GM19395 (cell line): ENCODE results near the gene ARHGEF33.
A peak's percentile ranks its signal among the peaks of the same experiment; 100 is the strongest.

Experiments used
- ATAC-seq: cut with Tn5 transposase; IDR thresholded peaks from one replicate; pipeline ENCODE4 v1.9.1; 2021; ENCODE audit warnings: mild to moderate bottlenecking, moderate library complexity; ENCODE audit not compliant: unreplicated experiment

The ARHGEF33 gene

DNA sequence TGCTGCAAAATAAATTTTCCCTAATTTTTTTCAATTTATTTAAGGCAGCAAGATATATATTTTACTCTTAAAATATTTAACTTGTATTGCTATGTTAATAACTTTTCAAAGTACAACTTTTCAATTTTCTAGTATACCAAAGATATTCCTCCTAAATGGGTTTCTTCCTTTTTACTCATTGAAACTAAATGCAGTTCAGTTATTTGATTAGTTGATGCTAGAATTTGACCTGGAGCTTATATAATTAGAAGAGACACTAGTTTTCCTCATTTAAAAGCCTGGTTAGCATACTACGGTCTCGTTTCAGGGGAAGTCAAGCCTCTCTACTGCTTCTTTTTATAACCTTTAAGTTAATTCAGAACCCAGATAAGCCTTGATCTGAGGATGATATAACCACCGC is at the start of gene ARHGEF33:
ARHGEF33 (plus strand) TSS at position 301 of the 400 bp plus-strand sequence. CDS start 29,573 bp downstream, outside the sequence.
- no peak for ATAC-seq

DNA sequence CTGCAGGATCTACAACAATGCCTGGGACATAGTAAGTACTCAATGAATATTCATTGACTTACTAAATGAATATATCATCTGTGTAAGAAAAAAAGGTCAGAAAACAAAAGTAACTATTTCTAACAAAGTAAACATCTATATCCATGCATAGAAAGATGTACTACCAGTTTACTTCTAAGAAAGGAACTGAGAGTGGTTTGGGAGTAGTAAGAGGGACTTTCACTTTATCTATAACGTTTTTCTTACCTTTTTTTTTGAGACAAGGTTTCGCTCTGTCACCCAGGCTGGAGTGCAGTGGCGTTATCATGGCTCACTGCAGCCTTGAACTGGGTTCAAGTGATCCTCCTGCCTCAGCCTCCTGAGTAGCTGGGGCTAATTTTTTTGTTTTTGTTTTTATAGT is 39.6 kb upstream of the ARHGEF33 start:
- ATAC-seq: peak; percentile 98

DNA sequence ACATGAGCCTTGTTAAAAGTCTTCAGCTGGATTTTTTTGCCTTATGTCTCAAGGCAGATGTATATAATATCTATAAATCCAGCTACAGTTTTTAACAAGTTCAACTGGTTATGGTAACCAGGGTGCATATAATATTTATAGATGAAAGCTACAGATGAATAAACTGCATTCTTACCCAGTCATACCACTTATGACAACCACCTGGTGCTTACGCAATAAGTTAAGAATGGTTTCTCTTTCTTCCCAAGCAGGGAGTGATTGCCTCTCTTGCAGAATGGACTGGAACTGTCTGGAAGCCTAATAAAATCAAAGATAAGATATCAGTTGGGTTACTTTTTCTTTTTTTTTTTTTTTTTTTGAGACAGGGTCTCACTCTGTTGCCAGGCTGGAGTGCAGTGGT is 33.5 kb upstream of the ARHGEF33 start:
- no peak for ATAC-seq

DNA sequence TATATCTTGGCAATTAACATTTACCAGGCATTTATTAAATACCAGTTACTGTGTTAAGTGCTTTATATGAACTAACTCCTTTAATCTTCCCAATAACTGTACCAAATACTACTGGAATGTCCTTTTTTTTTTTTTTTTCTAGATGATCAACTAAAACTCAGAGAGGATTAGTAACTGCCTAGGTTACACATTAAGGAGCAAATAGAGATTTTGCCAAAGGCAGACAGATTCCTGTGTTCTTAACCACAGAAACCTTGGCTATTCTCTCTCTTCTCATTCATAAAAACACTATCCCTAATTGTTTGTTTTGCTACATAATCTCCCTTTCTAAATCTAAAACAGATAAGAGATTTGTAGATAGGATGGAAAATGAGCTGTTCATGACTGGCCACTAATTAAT is 27.2 kb upstream of the ARHGEF33 start:
- ATAC-seq: no peak

DNA sequence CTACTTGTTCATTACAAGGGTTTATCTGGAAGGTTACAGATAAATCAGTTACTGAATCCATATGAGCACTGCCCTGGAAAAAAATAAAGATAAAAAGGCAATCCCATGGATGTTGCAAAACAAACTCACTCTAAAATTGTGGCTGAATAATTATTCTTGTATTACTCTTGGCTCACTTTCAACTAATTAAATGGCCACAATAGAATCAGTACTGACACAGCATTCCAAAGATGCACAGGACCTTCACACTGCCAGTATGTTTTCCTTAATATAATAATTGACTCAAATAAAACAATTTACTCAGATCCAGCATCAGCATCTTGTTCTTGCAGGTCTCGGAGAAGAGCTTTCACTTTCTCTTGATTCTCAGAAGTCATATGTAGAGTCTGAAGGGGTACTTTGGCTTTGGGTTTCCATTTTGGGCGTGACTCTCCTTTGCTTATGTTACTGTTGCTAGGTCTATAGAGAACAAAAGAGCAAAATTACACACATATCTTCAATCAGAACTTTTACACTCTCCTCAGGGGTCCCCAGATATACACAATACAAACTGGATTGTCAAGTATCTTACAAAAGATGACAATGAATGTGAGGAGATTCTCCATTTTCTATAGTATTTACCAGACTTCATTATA is 26.5 kb upstream of the ARHGEF33 start:
- no peak for ATAC-seq

DNA sequence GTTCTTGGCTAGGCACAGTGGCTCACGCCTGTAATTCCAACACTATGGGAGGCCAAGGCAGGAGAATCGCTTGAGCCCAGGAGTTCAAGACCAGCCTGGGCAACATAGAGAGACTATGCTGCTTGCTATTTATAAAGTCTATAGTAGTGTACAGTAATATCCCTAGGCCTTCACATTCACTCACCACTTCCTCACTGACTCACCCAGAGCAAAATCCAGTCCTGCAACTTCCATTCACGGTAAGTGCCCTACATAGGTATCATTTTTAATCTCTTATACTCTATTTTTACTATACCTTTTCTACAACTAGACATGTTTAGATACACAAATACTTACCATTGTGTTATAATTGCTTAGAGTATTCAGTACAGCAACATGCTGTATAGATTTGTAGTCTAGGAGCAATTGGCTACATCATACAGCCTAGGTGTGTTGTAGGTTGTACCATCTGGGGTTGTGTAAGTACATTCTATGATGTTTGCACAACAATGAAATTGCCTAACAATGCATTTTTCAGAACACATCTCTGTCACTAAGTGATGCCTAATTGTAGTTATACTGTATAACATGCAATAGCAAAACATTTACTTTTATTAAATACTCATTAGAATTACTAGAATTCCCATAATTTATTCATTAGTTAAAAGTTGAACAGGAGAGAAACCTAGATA is 22.8 kb upstream of the ARHGEF33 start:
- ATAC-seq: no peak

DNA sequence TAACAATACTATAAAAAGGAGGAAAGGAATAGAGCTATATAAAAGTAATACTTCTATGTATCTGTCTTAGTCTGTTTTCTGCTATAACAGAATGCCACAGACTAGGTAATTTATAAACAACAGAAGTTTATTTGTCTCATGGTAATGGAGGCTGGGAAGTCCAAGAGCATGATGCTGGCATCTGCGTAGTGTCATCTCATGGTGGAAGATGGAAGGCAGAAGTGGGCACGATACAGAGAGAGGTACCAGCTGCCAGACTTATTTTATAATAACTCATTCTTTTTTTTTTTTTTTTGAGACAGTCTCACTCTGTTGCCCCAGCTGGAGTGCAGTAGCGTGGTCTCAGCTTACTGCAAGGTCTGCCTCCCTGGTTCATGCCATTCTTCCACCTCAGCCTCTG is 18.2 kb upstream of the ARHGEF33 start:
- ATAC-seq: no peak

DNA sequence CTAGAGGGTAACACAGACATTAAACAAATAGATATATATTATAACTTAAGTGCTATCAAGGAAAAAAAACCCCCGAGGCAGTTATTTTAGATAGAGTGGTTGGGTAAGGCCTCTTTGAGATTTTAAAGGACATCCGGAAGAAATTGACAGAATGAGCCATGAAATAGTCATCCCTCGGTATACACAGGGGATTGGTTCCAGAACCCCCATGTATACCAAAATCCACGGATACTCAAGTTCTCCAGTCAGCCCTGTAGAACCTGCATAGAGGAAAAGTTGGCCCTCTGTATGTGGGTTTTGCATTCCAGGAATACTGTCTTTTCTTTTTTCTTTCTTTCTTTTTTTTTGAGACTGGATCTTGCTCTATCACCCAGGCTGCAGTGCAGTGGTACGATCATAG is 15.9 kb upstream of the ARHGEF33 start:
- ATAC-seq: no peak

DNA sequence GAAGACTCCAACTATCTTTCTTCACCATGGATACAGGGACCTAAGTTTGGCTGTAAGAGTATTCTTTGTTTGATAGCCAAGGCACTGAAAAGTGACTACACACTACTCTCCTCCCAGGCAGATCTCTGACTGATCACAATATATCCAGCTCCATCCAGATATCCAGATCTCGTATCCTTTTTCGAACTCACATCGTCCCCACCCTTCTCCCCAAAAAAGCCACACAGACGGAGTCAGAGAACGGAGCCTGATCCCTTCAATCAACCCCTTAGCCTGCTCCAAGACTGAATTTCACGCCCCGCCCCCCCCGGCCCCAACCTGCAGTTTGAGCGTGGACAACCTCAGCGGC is 14.5 kb upstream of the ARHGEF33 start:
- ATAC-seq: no peak

DNA sequence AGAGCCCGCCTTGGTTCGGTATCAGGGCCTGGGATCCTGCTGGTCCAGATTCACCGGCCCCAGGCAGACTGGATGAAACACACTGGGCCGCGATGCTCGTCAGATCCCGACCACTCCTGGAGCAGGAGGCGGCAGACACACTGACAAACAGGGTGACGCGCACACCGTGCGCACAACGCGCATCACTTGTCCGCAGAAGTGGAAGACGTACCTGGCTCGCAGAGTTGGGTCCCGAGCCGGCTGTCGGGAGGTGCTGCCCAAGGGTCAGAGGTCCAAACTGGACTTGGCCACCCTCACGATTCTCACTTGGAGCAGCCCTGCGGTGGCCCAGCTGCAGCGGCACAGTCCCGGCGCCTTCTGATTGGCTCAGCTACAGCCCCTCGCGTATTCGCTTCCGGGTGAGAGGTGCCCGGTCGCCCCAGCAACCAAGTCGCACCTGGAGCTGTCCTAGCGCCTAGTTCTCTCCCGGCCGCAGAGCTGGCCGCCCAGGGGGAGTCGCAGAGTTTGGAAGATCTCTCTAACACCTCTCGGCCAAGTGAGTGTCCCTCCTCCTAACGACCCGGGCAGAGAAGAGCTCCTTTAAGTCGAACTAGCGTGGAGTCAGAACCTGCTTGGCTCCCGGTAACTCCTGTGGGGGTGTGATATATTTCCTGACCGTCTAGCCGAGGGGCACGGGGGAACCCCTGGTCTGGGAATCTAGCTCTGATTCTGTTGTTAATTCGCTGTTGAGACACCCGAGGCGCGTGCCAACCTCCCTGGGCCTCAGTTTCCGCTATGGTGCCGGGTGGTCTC is 13.9 kb upstream of the ARHGEF33 start, which contains the start of the genes DHX57 and MORN2:
DHX57 (minus strand) TSS at position 359 of the 792 bp plus-strand sequence. CDS start 7,529 bp downstream, outside the sequence.
MORN2 (plus strand) TSS at position 401 of the 792 bp plus-strand sequence.
- peak; percentile 100 for ATAC-seq

DNA sequence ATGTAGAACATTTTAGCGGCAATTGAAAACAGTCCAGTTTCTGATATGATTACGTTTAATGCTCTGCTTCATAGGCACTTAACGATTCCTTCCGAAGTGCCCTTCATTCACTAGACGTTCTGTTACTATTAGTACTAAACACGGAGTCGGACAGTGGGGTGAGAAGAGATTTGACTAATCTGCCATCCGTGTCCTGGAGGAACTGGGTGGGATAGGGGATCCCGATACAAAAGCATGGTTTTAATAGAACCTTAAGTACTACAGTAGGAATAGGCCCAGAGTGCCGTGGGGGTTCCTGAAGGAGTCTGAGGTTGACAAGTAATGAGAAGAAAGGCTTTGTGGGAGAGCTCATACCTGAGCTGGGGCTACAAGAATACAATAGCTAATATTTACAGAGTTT is 13.3 kb upstream of the ARHGEF33 start:
- no peak for ATAC-seq

DNA sequence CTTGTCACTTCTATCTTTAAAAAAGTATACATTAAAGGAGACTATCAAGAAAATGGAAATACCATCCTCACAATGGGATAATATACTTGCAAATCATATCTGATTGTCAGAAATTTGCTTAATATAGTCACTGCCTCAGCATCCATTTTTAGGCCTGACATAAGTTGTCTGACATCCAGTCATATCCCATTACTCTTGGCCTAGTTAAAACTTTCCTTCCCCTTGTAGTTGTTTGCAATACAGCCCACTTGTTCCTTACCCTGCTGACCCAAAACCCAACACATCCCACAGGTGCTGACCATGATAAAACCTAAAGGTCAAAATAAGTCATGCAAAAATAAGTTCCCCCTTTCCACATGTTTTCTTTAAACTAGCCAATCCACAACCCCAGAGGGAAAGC is 3.6 kb upstream of the ARHGEF33 start:
- no peak for ATAC-seq

DNA sequence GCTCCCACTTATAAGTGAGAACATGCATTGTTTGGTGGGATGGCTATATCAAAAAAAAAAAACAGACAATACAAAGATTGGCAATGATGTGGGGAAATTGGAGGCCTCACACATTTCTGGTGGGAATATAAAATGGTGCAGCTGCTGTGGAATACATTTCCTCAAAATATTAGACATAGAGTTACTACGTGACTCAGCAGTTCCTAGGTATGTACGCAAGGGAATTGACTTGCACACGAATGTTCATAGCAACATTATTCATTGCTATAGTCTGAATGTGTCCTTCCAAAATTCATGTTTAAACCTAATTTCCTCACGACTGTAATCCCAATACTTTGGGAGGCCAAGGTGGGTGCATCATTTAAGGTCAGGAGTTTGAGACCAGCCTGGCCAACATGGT is 2.3 kb upstream of the ARHGEF33 start:
- no peak for ATAC-seq

DNA sequence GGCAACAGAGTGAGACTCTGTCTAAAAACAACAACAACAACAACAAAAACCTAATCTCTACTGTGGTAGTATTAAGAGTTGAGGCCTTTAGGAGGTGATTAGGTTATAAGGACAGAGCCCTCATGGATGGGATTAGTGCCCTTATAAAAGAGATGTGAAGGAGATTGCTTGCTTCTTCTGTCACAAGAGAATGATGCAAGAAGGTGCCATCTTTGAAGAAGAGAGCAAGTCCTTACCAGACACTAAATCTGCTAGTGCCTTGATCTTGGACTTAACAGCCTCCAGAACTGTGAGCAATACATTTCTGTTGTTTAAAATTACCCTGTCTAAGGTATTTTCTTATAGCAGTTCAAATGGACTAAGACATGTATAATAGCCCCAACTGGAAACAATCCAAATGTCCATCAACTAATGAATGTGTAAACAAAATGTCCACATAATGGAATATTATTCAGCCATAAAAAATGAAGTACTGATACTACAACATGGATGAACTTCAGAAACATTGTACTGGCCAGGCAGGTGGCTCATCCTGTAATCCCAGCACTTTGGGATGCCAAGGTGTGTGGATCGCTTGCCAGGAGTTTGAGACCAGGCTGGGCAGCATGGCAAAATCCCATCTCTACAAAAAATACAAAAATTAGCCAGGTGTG is 1.6 kb upstream of the ARHGEF33 start:
- no peak for ATAC-seq

DNA sequence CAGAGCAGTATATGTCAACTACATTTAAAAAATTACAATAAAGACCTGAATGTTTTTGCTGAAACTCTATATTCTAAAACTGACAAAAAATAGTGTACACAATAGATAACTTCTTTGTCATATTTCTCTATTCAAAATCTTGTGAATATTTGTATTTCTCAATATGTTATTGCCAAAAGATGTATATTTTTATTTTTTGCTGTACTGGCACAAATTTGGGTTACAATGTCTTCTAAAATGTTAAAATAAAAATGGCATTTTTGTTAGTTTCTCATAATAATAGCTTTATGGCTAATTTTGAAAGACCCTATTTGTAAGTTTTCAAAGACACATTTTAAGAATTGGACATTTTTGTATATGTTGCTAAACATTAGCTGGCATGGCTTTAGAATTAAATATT is 630 bp upstream of the ARHGEF33 start:
- no peak for ATAC-seq

DNA sequence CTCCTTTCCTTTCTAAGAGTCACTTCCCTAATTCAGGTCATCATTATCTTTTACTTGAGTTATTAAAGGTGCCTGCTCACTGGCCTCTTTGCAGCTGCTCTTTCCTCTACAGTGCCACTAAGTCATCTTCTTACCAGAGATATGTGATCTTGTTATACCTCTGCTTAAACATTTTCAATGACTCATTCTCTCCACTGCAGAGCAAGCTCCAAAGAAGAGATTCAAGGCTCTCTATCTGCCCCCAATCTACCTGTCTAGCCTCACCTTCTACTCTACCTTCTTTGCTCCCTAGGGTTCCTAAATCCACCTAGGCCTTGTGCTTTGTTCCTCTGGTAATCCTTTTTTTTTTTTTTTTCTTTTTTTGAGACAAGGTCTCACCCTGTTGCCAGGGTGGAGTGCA is 3.1 kb downstream of the ARHGEF33 start:
- no peak for ATAC-seq

DNA sequence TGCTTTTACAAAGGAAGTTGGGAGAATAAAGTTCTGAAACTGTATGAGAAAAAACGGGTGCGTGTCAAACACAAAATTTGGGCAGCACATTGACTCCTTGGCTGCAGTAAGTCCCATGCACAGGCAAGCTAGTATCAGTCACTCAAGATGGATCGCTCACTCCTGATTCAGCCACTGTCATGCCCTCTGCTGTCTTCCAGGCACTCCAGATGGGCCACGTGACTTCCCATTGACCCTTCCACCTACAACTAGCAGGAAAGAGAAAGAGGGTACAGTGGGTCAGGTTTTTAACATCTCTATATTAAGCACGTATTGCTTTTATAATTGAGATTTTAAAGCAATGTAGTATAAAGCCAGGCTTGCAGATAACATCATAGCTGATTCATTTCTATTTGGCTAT is 8.6 kb downstream of the ARHGEF33 start:
- no peak for ATAC-seq

DNA sequence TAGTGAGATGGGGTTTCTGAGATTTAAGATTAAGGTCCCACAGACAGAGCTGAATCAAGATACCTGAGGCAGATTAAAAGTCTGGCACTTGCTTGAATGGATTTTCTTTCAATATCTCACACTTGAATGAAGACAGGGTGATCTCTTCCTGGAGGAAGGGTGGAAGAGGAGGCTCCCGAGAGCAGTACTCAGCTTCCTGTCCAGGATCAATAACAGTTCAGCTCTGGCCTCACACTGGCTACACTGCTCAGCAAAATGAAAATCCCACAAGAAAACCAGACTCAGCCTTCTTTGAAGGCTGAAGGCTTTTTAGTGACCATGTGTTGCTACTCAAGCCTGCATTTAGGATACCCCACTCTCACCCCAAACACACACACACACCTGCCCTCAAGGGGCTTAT is 11.1 kb downstream of the ARHGEF33 start:
- no peak for ATAC-seq

DNA sequence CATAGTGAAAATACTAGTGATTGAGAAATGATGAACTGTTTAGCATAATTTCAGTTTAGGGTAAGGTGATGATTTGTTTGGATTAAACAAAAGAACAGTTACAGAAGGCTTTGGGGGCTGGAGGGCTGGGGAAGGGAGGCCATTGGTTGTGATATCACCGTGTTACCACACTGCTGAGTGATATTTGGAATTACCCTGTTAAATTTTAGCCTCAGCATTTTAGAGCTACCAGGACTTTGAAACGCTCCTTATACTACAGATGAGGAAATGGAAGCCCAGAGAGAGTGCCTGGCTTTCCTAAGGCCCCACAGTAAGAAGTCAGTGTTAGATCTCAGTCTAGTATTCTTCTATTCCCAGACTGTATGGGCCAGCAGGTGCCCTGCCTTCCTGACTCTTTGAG is 15.6 kb downstream of the ARHGEF33 start:
- no peak for ATAC-seq

DNA sequence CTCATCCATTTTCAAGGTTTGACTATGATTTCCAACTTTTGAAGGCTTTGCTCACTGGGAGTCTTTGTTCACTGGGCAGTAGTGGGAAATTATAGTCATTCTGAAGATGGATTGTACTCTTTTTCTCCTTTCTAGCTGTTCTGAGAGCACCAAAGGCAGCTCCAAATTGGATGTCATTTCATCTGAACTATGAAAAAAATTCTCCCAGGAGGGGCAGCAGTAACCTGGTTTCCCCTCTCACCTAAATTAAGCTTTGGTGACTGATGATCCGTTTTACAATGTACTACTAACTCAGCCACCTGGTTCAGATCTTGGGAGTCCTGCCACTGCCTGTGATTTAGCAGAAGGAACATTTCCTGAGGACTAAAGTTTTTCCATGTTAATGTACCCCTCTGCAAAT is 17.6 kb downstream of the ARHGEF33 start:
- ATAC-seq: no peak
